A549 (cell line): ENCODE data around the gene PTPRN2.

Experiments used
- CEBPB ChIP-seq, 2 experiments: fragments of >200 bp in 1 of 2; sonication (Bioruptor Twin) in 1 of 2; formaldehyde crosslinking in 1 of 2; IDR thresholded peaks; 2 replicates each; pipeline ENCODE4 v1.6.1; 2012 to 2016
- CHD4 ChIP-seq: fragments of 200-600 bp; sonication (generic); IDR thresholded peaks from 2 replicates; pipeline ENCODE4 v1.6.1; 2016; ENCODE audit warnings: antibody characterized with exemption, mild to moderate bottlenecking, borderline replicate concordance

- no peak for TF ChIP-seq CHD4
- no peak for TF ChIP-seq CEBPB (IDR thresholded peaks at IDR 0.05)
Observed at GRCh38 chr7:158021836-158022235, 565.8 kb downstream of the PTPRN2 start.
